Stimulated activated CD4-positive, alpha-beta T cell treated with anti-CD3 and anti-CD28 coated beads, Interleukin-1b, Interleukin-23, amount 100 ng/mL, for 1 hour (primary cell): ENCODE measurements around the gene SPAG8.

ENCODE experiments used
- DNase-seq, 2 donors: peaks; one replicate each; pipeline ENCODE4 v3.0.0-alpha.2; 2020; ENCODE audit warnings: low read depth in 2 of 2

Gene SPAG8, protein sequence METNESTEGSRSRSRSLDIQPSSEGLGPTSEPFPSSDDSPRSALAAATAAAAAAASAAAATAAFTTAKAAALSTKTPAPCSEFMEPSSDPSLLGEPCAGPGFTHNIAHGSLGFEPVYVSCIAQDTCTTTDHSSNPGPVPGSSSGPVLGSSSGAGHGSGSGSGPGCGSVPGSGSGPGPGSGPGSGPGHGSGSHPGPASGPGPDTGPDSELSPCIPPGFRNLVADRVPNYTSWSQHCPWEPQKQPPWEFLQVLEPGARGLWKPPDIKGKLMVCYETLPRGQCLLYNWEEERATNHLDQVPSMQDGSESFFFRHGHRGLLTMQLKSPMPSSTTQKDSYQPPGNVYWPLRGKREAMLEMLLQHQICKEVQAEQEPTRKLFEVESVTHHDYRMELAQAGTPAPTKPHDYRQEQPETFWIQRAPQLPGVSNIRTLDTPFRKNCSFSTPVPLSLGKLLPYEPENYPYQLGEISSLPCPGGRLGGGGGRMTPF

DNA sequence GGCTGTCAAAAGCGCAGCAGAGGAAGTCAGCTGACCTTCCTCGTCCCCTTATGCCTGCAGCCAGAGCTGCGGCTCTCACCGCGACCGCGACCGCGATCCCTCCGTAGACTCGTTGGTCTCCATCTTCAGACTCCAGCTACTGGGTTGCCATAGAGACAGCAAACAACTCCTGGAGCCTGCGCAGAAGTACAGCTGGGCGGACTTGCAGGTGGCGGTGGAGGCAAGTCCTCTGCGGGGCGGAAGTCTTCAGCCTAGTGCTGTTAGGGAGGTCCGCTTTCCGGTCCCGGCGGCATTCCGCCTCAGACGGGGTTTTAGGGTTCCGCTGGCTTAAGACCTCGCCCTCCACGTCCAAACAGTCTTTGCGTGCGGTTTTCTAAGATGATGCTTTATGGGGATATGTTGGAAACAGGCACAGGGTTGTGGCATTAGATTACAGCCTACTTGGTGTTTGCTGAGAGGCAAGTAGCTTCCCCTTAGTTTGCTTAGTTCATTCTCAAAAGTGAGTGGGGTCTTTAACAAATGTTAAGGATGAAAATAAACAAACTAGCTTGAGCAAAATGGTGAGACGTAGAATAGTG is at the start of gene SPAG8:
Gene SPAG8 (minus strand): TSS at position 238 of the 578 bp plus-strand sequence. CDS start 115 bp downstream, at position 123.
- peak; percentile 62 to 86 for DNase-seq

DNA sequence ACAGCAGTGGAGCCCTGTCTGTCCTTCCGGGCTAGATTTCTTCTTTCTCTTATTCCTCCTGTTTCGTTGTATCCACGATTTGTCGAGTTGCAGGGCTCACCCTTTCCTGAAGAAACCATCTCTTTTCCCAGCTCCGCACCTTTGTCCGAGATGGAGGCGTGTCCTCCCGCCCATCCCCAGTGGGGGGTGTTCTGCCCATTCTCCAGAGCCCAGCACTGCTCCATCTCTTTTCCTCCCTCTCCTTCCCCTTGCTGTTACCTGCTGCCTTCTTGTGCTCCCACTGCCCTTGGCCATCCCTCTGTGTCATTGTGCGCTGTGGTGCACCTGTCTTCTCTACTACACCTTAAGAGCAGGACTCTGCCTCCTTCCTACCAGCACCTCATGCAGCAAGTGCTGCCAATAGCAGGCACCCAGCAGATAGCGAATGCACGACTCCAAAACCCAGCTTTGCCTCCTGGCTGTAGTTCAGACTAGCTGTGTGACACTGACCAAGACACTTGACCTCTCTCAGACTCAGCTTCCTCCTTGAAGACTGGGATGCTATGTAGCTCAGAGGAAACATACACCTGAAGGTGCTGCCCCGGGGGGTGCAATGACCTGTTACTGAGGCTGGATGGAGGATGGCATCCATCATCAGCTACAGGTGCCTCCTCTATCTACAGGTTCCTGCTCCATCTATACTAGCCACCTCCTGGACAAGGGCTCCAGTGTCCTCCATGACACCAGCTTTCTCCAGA is 49.3 kb upstream of the SPAG8 start:
- no peak for DNase-seq

DNA sequence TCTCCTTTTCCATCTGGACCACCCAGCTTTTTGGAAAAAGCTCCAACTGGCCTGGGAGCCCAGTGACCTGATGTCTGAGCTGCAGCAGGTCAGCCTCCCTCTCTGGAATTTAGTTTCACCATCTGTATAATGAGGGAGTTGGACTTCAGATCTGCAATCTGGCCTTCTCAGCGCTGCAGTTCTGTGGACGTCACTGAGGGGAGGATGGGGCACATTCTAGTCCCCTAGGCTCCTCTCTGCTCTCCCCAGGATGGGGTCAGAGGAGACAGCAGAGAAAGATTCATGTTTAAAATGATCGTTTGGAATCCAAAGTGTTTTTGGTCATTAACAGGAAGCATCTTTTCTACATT is 47.9 kb upstream of the SPAG8 start:
- DNase-seq = no peak

DNA sequence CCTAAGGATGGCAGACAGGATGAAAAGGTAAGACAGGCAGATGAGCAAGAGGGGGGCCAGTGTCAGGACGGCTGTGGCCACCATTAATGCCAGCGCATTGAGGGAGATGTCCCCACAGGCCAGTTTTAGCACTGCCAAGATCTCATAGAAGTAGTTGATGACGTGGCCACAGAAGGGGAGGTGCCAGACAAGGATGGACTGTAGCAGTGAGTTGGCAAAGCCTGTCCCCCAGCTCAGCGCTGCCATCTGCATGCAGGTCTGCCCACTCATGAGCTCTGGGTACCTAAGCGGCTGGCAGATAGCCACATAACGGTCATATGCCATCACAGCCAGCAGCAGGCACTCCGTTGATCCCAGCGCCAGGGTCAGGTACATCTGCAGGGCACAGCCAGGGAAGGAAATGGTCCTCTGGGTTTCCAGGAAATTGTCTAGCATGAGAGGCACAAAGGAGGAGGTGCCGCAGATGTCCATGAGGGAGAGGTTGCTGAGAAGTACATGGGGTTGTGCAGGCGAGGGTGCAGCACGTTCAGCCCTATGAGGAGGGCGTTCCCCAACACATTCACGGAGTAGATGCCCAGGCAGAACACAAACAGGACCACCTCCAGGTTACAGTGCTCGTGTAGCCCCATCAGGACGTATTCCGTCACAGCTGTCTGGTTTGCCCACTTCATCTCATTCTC is 47.4 kb upstream of the SPAG8 start:
- no peak for DNase-seq

DNA sequence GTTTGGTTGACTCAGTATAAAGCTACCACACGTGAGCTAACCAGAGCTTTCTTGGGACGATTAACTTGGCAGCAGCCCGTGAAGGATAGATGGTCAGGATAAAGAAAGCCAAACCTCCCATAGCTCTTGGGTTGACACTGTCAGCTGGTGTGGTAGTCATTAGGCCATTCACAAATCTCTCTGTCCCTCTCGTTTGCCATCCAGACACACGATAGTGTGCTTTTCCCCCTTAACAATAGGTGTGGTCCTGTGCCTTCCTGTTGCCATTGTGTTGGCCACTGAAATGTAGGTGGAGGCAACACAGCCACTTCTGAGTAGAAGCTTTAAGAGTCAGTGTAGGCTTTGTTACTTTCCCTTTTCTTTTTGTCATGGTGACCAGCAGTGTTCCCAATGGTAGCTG is 46.4 kb upstream of the SPAG8 start:
- no peak for DNase-seq

DNA sequence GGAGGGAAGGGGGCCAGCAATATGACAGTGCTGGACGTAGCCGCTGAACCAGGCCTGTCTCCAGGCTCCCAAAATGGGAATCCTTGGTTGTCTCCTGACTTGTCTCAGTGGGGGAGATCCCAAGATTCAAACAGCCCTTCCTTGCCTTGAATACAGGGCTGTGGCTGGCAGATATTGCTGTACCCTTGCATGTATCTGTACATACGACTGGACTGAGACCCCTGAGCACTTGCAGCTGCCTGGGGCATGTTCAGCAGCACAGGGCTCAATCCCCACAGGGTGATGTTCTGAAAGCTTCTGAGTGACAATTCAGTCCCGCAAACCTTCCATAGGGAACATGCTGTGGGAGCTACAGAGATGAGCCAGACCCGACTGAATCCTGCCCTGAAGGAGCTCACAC is 44.8 kb upstream of the SPAG8 start:
- DNase-seq = no peak

DNA sequence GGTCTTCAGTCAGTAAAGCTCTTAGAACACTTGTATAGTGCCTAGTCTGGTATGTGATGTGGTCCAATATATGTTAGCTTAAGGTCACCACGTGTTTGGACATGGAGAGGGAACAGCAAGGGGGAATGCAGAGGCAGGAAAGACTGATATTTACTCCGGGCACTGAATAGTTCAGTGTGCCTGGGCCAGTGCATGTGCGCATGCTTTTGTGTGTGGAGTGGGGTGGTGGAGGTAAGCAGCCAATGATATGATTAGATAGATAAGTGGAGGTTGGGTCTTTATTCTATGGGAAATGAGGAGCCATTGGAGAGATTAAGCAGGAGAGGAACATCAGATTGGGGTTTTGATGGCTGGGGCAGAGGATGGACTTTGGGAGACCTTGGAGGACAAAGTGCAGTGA is 44.1 kb upstream of the SPAG8 start:
- no peak for DNase-seq

DNA sequence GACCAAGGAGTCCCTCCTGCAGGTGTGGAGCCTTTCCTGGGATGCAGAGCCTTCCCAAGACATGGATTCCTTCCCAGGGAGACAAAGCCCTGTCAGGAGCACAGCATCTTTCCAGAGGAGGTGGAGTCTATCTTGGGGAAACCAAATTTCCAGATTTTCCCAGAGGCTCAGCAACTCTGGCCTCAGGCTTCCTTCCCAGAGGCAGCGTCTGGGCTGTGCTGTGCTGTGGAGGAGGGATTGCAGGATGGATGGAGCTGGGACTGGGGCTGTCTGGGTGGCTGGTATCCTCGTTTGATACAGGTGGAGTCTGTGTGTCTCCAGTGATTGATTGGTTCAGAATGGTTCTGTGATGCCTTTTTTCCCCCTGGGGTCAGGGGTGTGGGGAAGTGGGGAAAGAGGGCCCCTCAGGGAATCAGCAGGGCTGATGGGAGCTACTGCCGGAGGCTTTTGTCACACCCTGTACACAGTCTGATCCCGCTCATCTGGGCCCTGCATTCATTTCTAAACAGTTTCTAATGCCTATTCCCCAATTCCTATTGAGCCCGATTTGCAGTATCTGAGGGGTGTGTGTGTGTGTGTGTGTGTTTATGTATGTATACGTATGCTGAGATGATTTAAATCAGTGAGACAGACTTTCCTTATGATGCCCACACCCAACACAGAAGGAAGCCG is 42.2 kb upstream of the SPAG8 start:
- DNase-seq = no peak

DNA sequence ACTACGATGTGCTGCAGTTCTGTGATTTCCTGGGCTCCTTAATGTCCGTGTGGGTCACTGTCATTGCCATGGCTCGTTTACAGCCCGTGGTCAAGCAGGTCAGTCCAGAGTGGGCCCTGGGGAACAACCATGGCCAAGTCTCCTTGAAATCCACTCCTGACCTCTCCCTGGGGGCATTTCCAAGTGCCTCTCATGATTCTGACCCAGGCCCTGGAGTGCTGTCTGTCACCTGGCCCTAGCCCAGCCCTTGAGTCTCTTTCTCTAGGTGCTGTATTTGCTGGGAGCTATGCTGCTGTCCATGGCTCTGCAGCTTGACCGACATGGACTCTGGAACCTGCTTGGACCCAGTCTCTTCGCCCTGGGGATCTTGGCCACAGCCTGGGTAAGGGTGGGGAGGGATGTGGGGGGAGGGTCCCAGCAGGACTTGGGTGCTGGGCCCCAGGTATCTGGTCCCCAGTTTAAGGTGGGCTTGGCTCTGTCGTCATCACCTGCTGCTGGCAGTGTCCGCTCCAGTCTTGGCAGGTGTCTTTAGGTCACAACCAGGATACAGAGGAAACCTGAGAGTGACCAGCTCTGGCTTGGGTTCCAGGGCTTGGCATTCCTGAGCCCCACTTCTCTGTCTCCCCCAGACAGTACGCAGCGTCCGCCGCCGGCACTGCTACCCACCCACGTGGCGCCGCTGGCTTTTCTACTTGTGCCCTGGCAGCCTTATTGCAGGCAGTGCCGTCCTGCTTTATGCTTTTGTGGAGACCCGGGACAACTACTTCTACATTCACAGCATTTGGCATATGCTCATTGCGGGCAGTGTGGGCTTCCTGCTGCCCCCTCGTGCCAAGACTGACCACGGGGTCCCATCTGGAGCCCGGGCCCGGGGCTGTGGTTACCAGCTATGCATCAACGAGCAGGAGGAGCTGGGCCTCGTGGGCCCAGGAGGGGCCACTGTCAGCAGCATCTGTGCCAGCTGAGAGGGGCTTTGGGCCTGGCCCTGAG is 41.1 kb upstream of the SPAG8 start:
- DNase-seq = no peak

DNA sequence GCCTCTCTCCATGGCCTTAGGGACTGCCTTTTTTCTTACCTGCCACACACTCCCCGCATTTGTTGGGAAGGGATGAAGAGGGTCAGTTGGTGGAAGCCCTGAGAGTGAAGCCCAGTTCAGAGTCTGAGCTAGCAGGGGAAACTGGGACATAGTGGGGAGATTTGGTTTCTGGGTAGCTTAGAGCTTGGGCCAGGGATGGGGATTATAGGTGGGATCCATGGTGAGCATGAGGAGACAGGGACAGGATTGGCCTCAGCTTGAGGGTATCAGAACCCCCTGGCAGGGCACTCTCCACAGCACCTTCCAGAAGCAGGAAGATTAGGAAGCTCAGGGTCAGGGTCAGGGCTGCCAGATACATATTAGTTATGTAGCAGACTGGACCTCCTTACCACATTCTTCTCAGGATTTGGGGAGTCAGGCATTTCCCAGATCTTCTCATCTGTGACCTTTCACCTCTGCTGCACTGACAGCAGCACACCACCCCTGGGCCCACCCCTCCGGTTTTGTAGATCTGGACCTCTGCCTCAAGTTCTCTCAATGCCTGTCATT is 40.3 kb upstream of the SPAG8 start:
- DNase-seq = no peak

DNA sequence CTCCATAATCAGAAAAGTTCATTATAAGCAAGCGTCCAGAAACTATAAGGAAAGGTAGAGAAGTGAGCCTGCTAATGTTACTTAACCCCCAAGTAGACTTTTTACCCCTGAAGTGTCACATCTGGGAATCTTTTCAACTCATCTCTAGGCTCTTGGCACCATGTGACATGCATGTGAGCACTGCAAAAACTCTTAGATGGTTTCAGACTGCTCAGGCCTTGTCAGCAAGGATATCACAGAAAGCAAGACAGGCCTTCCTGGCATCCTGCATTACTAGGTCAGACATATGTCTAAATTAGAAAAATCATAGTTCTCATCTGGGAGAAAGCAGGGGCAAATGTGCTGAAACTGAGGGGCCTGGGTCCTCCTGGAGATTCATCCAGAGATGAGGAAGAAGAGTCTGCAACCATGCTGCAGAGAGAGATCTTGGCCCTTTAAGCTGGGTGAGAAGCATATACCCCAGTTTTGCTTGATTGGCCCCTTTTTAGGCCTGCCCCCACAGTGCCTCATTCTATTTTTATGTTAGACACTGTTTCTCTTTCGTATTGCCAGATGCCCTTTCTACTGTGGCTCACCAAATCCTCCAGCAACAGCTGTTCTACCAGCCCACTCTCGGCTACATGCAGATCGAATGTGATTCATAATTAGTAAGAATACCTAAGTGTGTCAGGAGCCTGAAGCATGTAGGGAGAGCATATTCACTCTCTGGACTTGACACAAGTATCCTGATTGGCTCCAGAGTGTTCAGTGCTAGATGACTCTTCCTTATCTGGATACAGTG is 35.9 kb upstream of the SPAG8 start:
- no peak for DNase-seq

DNA sequence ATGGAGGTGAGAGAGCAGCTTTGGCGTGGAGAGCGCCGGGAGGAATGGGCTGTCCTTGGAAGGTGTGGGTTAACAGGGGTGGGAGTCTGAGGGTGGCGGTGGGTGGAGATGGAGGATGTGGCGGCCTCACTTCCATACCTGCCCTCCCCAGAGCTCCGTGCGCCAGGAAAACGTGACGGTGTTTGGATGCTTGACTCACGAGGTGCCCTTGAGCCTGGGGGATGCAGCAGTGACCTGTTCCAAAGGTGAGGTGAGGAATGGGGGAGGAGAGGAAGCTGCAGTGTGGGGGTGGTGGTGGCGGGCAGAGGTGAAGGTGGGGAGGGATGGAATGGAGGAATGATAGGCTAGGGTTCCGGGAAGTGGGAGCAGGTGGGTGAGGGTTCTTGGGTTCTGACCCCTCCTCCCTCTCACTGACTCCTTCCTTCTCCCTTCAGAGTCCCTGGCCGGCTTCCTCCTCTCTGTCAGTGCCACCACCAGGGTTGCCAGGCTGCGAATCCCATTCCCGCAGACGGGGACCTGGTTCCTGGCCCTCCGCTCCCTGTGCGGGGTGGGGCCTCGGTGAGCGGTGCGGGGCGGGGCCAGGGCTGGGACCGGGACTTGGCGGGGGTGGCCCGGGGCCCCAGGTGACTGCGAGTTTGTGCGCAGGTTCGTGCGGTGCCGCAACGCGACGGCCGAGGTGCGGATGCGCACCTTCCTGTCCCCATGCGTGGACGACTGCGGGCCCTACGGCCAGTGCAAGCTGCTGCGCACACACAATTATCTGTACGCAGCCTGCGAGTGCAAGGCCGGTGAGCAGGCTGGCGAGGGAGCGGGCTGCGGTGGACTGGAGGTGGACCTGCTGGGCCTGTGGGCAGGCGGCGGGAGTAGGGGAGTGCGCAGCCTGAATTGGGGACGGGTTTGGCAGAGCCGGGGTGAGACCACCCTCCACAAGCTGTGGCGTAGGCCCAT is 34.0 kb upstream of the SPAG8 start:
- DNase-seq = no peak

DNA sequence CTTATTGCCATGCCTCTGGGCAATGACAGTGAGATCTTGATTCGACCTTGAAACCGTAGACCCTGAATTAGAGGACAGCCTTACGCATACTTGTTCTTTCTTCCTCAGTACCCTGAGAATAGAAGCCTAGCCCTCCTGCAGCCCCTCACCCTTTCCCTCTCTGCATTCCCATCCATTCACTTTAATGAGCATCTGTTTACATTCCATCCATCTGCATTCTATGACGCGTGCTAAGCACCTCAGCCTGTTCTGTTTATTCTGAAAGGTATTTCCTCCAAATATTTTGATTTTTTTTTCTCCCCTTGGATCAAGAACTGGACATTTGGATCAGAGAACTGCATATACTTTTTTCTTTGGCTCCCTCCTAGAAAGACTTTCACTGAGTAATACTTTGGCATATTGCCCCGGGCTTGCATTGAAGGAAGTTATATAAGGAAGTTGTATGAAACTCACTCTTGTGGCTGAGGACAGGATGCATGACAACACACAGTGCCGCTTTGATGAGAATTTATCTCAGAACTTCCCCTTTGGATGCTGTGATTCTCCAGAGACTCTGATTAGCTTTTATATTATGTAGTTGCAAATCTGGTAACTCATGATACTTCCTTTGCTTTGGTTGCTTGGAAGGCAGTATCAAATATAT is 32.7 kb upstream of the SPAG8 start:
- DNase-seq = no peak

DNA sequence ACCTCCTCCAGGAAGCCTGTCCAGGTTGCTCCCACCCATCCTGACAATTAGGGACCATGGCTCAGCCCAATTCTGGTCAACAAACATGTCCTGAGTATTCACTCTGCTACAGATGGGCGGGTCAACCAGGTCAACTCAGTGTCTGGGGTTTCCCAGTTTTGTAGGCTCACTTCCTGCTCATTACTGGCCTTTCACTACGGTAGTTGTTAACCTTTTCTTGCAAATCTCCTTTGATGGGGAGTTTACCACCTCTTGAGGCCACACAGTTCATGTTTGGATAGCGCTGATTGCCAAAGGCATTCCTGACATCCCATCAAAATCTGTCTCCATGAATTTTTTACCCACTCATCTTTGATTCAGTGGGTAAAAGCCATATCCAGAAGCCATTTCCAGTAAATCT is 30.7 kb upstream of the SPAG8 start:
- no peak for DNase-seq

DNA sequence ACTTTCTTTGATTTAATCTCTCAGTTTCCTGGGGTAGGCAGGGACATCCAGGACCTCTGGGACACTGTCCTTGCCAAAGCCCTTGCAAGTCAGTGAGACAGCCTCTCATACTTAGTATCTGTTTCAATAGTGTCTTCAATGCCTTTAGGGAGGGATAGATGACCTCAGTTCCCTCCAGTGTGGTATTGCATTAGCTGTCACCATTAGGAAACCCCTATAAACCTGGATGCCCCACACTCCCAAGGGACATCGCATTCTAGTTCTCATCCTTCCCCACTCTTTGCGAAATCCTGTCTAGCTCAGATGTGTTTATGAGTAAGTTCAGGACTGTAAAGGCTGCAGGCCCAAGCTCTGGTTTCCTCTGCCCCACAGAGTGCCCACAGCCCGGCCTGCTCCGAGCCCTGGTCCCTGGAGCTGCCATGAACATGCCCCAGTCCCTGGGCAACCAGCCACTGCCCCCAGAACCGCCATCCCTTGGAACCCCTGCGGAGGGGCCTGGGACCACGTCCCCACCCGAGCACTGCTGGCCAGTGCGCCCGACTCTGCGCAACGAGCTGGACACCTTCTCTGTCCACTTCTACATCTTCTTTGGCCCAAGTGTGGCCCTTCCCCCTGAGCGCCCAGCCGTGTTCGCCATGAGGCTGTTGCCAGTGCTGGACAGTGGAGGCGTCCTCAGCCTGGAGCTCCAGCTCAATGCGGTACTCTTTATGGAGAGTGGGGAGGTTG is 30.1 kb upstream of the SPAG8 start:
- DNase-seq = no peak

DNA sequence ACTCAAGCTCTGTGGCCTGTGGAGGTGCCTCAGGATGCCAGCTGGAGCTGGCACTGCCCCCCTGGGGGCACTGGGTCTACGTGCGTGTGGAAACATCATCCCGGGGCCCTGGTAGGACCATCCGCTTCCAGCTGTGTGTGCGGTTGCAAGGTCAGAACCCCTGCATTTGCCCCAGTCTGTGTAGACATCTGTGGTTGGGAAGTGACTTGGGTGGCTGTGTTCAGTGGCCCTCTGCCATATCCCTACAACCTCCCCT is 29.5 kb upstream of the SPAG8 start:
- DNase-seq = no peak

DNA sequence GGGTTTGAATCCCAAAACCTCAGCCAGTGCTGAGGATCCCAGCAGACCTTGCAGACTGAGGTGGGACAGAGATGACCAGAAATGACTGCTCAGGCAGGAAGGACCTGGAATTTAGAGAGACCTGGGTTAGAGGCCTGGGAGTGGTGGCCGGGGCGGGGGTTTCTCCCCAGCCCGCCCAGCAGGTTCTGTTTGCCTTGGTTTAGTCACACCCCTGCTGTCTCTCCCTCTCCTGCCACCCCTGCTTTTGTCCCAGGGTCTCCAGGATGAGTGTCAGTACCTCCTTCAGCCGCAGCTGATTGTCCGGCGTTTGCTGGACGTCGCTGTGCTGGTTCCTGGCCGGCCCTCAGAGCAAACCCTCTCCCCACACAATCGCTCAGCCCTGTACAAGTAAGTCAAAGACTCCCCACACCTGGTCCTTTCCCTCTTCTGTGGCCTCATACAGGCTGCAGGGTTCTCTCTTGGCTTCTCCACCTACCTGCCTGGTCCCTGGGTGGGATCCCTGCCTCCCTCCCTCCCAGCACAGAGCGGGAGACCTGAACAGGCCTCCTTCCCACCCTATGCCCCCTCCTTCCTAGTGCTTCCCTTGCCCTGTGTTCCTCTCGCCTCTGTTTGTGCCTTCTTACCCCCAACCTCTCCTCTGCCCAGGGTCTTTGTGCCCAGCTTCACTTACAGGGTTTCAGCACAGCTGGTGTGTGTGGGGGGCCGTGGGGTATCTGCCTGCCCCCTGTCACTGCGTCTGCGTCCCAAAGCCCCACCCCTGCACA is 29.0 kb upstream of the SPAG8 start:
- DNase-seq = no peak
